Activated CD4-positive, alpha-beta T cell treated with anti-CD3 and anti-CD28 coated beads, Interleukin-2, Interleukin-6, amounts not matched to agents 100 ng/mL and 50 ng/mL, durations not matched to agents 16 hours and 8 hours (primary cell): ENCODE measurements around the gene ZNF175.

ENCODE experiments used
- DNase-seq: peaks from one replicate; pipeline ENCODE4 v3.0.0-alpha.2; 2020

The ZNF175 gene

DNA sequence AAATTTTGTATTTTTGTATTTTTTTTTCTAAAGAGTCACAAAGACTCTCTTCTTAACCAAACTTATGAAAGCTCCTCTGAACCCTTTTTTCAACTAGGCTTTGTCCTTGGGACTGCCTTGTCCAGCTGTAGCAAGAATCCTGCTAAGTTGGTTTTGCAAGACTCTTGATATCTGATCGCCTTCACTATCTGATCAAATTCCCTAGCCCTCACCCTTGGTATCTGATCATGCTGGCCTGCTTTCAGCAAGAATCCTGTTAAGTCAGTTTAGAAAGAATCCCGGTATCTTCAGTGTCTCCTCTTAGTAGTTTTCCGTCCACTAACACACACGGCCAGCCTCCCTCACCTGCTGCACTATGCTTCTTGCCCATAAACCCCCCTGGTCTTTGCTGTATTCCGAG, 61.0 kb downstream of the ZNF175 start:
- DNase-seq: no peak

DNA sequence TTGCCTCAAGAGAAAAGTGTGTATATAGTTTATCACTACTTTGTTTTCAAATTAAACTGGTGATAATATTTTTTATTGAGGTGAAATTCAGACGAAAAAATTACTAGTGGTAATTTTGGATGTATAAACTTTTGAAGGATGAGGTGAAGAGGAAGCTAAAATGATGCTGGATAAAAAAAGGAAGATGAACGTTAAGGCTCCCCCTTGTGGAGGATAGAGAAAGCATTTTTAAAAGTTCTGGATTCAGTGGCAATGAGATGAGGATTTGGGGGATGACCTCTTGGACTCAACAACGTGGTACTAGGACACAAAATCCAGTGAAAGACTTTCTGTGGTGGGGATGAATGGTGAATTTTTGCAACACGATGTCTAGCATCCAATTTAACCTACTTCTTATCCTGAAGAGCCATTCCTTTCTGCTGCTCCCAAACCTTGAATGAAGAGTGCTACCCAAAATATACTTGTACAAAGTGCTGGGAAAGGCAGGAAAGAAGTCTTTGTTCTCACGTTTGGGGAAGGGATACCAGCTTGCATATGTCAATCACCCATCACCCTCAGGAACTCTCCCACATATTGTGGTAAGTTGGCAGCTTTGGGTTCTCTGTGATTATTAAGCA, 66.4 kb downstream of the ZNF175 start:
- no peak for DNase-seq

DNA sequence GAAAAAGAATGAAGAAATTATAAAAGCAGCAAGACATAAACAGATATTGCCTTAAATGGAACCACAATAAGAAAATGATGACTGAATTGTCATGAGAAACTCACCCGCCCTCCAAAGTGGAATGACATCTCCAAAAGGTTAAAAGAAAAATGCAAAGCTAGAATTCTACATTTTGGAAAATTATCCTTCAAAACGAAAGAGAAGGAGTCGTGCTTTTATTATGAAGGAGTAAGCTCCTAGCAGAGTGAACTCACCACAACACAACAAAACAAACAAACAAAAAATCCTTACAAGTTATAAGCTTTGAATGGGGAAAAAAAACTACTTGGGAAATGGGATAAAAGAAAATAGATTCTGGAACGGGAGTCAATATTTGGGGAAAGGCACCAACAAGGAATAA, 68.8 kb downstream of the ZNF175 start:
- DNase-seq: no peak

DNA sequence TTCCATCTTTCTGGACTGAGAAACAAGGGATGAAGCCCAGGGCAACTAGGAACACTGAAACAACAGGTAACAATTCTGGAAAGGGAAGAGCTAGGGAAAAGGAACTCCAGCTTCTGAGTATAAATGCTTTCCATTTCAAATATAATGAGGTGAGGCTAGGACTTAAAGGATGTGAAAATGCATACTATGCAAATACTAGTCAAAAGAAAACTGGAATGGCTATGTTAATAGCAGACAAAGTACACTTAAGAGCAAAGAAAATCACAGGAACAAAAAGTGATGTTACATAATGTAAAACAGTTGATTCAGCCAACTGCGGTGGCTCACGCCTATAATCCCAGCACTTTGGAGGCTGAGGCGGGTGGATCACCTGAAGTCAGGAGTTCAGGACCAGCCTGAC, 69.3 kb downstream of the ZNF175 start:
- no peak for DNase-seq

DNA sequence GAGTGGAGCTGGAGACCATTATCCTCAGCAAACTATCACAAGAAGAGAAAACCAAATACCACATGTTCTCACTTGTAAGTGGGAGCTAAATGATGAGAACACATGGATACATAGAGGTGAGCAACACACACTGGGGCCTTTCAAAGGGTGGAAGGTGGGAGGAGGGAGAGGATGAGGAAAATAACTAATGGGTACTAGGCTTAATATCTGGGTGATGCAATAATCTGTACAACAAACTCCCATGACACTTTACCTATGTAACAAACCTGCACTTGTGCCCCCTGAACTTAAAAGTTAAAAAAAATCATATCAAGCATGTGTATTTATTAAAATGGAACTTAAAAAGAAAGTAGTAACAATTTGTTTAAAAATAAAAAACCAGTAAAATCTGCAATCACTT, 70.6 kb downstream of the ZNF175 start:
- DNase-seq: no peak
